SH-SY5Y (cell line): ENCODE data around the gene CLTC.

Experiments
- GATA2 ChIP-seq: IDR thresholded peaks from 2 replicates; pipeline ENCODE4 v1.6.1; 2011; ENCODE audit warnings: mild to moderate bottlenecking, low read depth, low read length
- GATA3 ChIP-seq: IDR thresholded peaks from 2 replicates; pipeline ENCODE4 v1.6.1; 2011; ENCODE audit warnings: low read depth, mild to moderate bottlenecking, low read length, moderate library complexity

The CLTC gene

DNA sequence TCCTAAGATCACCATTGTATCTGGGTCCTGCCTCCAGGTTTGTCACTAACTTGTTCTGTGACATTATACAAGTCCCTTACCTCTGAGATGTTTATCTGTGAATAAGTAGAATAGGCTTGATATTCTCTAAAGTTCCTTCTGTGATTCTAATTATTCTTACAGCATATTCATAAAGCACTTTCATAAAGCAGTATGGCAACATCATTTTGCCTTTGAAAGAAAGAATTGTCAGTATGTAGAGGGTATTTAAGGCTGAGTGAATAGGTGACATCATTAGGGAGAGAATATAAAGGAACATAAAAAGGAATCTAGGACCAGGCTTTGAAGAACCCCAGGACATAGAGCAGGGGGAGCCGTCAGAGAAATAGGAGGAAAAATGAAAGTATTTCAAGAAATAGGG, 103.3 kb downstream of the CLTC start:
- TF ChIP-seq GATA3 (no peak), GATA2 (no peak)

DNA sequence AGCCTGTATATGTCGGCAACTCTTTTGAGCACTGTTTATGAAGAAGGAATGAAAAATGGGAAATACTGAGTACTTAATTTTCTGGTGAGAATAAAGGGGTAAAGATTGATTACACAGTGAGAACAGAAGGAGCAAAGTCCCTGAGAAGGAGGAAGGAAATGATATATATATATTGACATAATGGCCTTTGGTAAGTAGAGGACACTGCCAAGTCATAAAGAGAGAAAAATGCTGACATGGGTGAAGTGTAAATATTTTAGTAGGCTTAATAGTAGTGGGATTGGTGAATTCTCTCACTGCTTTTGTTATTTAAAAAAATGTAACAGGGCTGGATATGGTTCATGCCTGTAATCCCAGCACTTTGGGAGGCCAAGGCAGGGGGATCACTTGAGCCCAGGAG, 103.9 kb downstream of the CLTC start:
- no peak for TF ChIP-seq GATA3
- no peak for TF ChIP-seq GATA2

DNA sequence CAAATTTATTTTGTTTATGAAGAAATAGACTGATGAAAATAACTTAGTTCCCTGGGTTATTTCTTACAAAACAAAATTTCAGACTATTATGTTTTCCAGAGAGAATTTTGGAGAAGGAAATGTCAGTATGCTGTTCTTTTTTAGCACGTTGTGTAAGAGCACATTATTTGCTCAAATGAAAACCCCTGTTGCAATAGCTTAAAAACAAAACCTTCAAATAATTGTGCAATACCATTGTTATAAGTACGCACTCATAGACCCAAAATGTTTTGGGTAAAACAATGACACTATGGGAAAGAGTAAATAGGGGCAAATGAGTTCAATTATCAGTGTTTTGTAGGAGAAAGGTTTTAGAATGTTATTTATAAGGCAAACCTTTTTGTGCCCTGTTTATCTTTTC, 106.0 kb downstream of the CLTC start:
- TF ChIP-seq GATA2 (no peak), GATA3 (no peak)

DNA sequence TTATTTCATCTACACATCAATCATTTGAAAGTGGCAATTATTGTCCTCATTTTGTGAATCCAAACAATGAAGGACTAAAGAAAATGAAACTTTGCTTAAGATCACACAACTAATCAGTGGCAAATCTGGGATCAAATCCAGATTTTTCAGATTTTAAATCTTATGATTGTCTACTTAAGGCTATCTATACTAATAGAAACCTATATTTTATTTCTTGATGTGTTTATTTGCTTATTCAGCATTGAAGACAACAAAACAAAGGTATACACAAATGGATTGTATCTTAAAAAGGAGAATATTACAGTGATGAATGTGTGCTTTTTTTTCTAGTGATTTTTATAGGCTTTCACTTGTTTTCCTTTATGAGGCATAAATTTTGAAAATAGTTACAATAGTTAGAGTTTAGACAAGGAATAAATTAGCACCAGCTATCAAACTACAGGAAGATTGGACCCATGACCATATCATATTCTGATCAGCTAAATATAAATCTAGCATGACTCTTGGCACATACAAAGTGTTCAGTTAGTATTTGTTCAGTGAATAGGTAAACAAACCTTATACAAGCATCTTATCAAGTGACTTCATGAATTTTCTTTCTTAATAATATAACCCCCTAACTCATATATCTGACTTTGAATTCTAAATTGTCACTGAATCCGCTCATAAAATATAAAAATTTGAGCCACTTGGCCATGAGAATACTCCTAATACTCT, 108.3 kb downstream of the CLTC start:
- no peak for TF ChIP-seq GATA3
- TF ChIP-seq GATA2, result no peak

DNA sequence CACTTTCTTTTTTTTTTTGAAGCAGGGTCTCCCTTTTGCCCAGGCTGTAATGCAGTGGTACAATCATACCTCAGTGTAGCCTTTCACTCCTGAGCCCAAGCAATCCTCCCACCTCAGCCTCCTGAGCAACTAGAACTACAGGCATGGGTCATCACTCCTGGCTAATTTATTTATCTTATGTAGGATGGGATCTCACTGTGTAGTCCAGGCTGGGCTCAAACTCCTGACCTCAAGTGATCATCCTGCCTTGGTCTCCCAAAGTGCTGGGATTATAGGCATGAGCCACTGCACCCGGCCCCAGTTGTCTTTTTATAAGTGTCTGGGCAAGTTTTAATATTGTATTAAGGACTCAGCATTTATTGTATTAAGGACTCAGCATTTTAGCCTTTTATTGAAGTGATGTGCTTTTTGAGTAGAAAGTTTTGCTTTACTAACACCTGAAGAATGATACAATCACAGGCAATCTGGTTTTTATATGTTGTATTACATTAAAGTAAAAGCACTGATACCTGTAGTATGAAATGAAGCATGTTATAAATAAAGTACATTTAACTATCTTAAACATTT, 110.7 kb downstream of the CLTC start:
- TF ChIP-seq GATA2 (no peak), GATA3 (no peak)

DNA sequence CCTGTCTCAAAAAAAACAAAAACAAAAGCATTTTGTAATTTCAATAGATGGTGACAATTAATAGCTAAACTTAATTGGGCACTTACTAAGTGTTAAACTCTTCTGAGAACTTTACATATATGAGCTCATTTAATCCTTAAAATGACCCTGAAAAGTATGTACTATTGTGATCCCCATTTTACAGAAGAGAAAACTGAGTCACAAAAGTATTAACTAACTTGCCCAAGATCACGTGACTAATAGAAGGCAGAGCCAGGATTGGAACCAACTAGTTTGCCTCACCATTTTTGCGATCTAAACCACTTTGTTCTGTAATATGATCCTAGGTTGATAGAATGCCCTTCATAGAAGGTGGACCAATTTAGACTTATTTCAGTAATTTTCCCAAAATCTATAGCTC, 114.0 kb downstream of the CLTC start:
- TF ChIP-seq GATA2 (no peak), GATA3 (no peak)

DNA sequence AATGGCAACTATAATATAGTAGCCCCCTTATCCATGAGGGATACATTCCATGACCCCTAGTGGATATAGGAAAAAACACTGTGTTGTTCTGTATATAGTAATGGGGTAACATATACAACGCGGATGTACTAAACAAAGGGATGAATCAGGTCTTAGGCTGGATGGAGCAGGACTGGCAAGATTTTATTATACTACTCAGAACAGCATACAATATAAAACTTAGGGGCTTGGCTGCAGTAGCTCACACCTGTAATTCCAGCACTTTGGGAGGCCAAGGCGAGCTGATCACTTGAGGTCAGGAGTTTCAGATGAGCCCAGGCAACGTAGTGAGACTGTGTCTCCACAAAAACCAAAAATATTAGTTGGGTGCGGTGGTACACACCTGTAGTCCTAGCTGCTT, 114.5 kb downstream of the CLTC start:
- TF ChIP-seq GATA2 (no peak), GATA3 (no peak)

DNA sequence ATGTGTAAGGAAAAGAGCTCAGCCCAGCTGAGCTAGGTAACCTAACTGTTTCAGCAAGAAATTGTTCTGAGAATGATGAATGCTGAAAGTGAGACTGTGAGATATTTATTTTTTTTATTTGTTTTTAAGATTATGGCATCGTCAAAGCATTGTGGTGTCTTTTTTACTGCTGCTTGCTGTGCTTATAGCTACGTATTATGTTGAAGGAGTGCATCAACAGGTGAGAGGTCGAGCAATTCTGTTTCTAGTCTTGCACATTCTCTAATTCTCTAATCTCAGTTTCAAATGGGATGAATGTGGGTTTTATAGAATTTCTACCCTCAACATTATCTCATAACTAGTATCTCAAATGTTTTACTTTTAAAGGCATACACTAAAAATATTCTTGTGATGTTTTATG, 117.6 kb downstream of the CLTC start:
- TF ChIP-seq GATA2 (no peak), GATA3 (no peak)

DNA sequence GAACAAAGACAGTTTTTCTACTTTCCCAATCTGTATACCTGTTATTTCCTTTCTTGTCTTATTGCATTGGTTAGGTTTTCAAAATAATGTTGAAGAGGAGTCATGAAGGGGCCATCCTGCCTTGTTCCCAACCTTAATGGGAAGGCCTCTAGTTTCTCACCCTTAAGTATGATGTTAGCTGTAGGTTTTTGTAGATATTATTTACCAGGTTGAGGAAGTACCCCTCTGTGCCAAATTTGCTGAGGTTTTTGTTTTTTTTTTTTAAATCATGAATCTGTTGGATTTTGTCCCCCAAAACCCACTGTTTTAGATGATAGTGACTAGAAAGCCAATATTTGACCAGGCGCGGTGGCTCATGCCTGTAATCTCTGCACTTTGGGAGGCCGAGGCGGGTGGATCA, 124.1 kb downstream of the CLTC start:
- TF ChIP-seq GATA3 (no peak), GATA2 (no peak)

DNA sequence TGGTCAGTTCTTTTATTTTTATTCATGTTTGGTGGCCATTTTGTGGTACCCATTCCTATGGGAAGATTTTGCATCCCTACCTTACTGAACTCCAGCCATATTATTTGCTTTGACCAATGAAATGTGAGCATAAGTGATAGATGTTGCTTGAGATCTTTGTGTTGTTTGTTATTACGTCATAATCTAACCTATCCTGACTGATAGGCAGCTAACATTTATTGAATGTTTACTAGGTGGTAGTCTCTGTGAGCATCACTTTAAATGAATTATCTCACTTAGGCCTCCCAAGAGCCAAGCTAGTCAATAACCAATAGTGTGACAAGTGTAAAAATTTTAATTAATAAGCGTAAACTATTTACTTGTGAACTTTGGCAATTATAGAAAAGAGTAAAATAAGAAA, 125.3 kb downstream of the CLTC start:
- TF ChIP-seq GATA3, result no peak
- no peak for TF ChIP-seq GATA2
